HepG2 (cell line): ENCODE results near the gene CA11. TPM values are rescaled to one million over a fixed set of nuclear protein-coding genes. Genes with fewer than 3 reads are reported as not detected.

ENCODE experiments used
- FOXO1 ChIP-seq: sonication (generic); formaldehyde crosslinking; IDR thresholded peaks from 2 replicates; pipeline ENCODE4 v1.4.0; 2020; ENCODE audit warnings: missing genetic modification reagents
- HNF4G ChIP-seq, 2 experiments: sonication (generic) in 1 of 2; formaldehyde crosslinking in 1 of 2; IDR thresholded peaks; 2 replicates each; pipeline versions ENCODE4 v1.4.0 to v1.6.1; 2011 to 2020; ENCODE audit warnings: borderline replicate concordance in 2 of 2, low read depth in 2 of 2, mild to moderate bottlenecking in 2 of 2, low read length in 1 of 2, missing genetic modification reagents in 1 of 2, moderate library complexity in 1 of 2
- MATR3 ChIP-seq: sonication (generic); formaldehyde crosslinking; IDR thresholded peaks from 2 replicates; pipeline ENCODE4 v1.4.0; 2020; ENCODE audit warnings: missing genetic modification reagents
- MTA1 ChIP-seq: sonication (generic); formaldehyde crosslinking; IDR thresholded peaks from 2 replicates; pipeline ENCODE4 v1.4.0; 2020; ENCODE audit warnings: missing genetic modification reagents, mild to moderate bottlenecking, borderline replicate concordance
- TAF15 ChIP-seq: fragments of 200-400 bp; formaldehyde crosslinking; IDR thresholded peaks from one replicate; pipeline ENCODE4 v1.6.1; 2018; ENCODE audit warnings: mild to moderate bottlenecking, low read depth, low read length; ENCODE audit not compliant: poor library complexity, severe bottlenecking
- ZNF124 ChIP-seq: sonication (generic); formaldehyde crosslinking; IDR thresholded peaks from 2 replicates; pipeline ENCODE4 v1.4.0; 2020; ENCODE audit warnings: missing genetic modification reagents
- ZNF251 ChIP-seq: sonication (generic); formaldehyde crosslinking; IDR thresholded peaks from 2 replicates; pipeline ENCODE4 v1.9.0; 2021; ENCODE audit warnings: mild to moderate bottlenecking, missing genetic modification reagents
- ZNF605 ChIP-seq: sonication (generic); formaldehyde crosslinking; IDR thresholded peaks from 2 replicates; pipeline ENCODE4 v1.8.0; 2022; ENCODE audit warnings: mild to moderate bottlenecking, missing genetic modification reagents
- ZNF761 ChIP-seq: sonication (generic); formaldehyde crosslinking; conservative IDR thresholded peaks from 2 replicates; pipeline ENCODE4 v1.4.0; 2020; ENCODE audit warnings: mild to moderate bottlenecking, missing genetic modification reagents
- polyA plus RNA-seq, 8 experiments: library from polyadenylated mRNA; depleted of rRNA in 3 of 8; stranded (reverse) in 7 of 8; unstranded in 1 of 8; fragments of >200 nt; fragmentation: Illumina TruSeq in 4 of 8; extraction: Trizol in 4 of 8; gene quantifications; 2 replicates each; pipeline versions ENCODE4 v1.2.1 to v1.2.3, GENCODE V29; 2011 to 2016; ENCODE audit warnings: low read depth in 4 of 8, missing spikeins in 1 of 8, mixed read lengths in 1 of 8; ENCODE audit not compliant: insufficient read depth in 1 of 8
- total RNA-seq, 5 experiments: library from RNA; depleted of rRNA; stranded (reverse); fragments of >200 nt; fragmentation: Illumina TruSeq; extraction: Trizol; gene quantifications; 2 replicates each; pipeline ENCODE4 v1.2.3, GENCODE V29; 2016; ENCODE audit warnings: low read depth in 1 of 5
- TF ChIP-seq, protein P1 (sequence below): sonication (generic); formaldehyde crosslinking; IDR thresholded peaks from 2 replicates; pipeline ENCODE4 v1.5.1; 2020; ENCODE audit warnings: missing genetic modification reagents, mild to moderate bottlenecking, borderline replicate concordance
- TF ChIP-seq, protein P2 (sequence below): sonication (generic); formaldehyde crosslinking; IDR thresholded peaks from 2 replicates; pipeline ENCODE4 v1.8.0; 2022; ENCODE audit warnings: mild to moderate bottlenecking, missing genetic modification reagents, borderline replicate concordance
- TF ChIP-seq, protein P3 (sequence below): sonication (generic); formaldehyde crosslinking; IDR thresholded peaks from 2 replicates; pipeline ENCODE4 v1.4.0; 2020; ENCODE audit warnings: missing genetic modification reagents
- TF ChIP-seq, protein P4 (sequence below): sonication (generic); formaldehyde crosslinking; IDR thresholded peaks from 2 replicates; pipeline ENCODE4 v1.4.0; 2020; ENCODE audit warnings: missing genetic modification reagents
- TF ChIP-seq, protein P5 (sequence below), 2 experiments: sonication (generic) in 1 of 2; formaldehyde crosslinking in 1 of 2; IDR thresholded peaks; 2 replicates each; pipeline versions ENCODE4 v1.4.0 to v1.6.1; 2018 to 2020; ENCODE audit warnings: missing genetic modification reagents in 2 of 2, borderline replicate concordance in 1 of 2, low read depth in 1 of 2, mild to moderate bottlenecking in 1 of 2, missing biosample characterization in 1 of 2
- TF ChIP-seq, protein P6 (sequence below): sonication (generic); formaldehyde crosslinking; IDR thresholded peaks from 2 replicates; pipeline ENCODE4 v1.4.0; 2020; ENCODE audit warnings: missing genetic modification reagents
- TF ChIP-seq, protein P7 (sequence below), 2 experiments: fragments of 450-650 bp in 1 of 2; sonication (generic) in 1 of 2; formaldehyde crosslinking; IDR thresholded peaks; 2 replicates each; pipeline versions ENCODE4 v1.5.0 to v1.8.0; 2020 to 2022; ENCODE audit warnings: mild to moderate bottlenecking in 1 of 2, missing genetic modification reagents in 1 of 2

CA11 gene
- total and polyA plus RNA-seq, 2 of the 13 experiments (the other 11 are each of a cell fraction or from before 2014, with no cell fraction given): 0.41 to 0.58 TPM

DNA sequence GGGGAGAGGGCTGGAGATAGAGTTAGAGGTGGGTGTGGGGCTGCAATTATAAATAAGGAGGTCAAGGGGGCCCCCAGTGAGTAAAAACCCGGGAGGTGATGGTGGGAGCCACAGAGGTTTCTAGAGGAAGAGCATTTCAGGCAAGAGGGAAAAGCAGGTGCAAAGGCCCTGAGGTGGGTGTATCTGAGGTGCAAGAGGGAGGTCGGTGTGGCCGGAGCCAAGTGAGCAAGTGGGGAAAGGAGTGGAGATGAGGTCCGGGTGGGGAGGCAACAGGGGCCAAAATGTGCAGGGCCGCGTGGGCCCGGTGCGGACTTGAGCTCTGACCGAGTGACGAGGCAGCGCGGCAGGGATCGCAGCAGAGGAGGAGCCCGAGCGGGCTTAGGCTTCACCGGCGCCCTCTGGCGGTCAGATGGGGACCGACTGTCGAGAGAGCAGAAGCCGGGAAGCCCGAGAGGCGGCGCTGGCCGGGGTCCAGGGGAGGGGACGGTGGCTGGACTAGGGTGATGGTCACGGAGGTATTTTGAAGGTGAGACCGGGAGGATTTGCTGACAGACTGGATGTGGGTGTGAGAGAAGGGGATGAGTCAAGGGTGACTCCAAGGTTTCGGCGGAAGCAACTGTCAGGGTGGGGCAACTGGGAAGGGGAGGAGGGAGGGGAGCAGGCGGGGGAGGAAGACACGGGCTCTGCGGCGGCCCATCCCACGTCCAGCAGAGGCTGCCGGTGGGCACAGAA lies 57.2 kb downstream of the CA11 start (continued):
- TF ChIP-seq, protein P1, sequence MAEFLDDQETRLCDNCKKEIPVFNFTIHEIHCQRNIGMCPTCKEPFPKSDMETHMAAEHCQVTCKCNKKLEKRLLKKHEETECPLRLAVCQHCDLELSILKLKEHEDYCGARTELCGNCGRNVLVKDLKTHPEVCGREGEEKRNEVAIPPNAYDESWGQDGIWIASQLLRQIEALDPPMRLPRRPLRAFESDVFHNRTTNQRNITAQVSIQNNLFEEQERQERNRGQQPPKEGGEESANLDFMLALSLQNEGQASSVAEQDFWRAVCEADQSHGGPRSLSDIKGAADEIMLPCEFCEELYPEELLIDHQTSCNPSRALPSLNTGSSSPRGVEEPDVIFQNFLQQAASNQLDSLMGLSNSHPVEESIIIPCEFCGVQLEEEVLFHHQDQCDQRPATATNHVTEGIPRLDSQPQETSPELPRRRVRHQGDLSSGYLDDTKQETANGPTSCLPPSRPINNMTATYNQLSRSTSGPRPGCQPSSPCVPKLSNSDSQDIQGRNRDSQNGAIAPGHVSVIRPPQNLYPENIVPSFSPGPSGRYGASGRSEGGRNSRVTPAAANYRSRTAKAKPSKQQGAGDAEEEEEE (CRISPR knock-in tag): no peak
- TF ChIP-seq ZNF761 (CRISPR knock-in tag) (no peak), MATR3 (CRISPR knock-in tag) (no peak), HNF4G (IDR thresholded peaks at IDR 0.05; ENCODE audit: borderline replicate concordance, low read depth, low read length) (no peak), HNF4G (CRISPR knock-in tag; IDR thresholded peaks at IDR 0.05; ENCODE audit: borderline replicate concordance, low read depth) (no peak), ZNF124 (CRISPR knock-in tag) (no peak), TAF15 (no peak), MTA1 (no peak), ZNF251 (CRISPR knock-in tag) (no peak), ZNF605 (CRISPR knock-in tag) (no peak), FOXO1 (CRISPR knock-in tag) (0 out of 2 replicates have a peak, but pooled peaks have one; percentile 10)
- TF ChIP-seq, protein P2, sequence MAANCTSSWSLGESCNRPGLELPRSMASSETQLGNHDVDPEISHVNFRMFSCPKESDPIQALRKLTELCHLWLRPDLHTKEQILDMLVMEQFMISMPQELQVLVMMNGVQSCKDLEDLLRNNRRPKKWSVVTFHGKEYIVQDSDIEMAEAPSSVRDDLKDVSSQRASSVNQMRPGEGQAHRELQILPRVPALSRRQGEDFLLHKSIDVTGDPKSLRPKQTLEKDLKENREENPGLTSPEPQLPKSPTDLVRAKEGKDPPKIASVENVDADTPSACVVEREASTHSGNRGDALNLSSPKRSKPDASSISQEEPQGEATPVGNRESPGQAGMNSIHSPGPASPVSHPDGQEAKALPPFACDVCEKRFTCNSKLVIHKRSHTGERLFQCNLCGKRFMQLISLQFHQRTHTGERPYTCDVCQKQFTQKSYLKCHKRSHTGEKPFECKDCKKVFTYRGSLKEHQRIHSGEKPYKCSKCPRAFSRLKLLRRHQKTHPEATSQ: no peak
- TF ChIP-seq, protein P3, sequence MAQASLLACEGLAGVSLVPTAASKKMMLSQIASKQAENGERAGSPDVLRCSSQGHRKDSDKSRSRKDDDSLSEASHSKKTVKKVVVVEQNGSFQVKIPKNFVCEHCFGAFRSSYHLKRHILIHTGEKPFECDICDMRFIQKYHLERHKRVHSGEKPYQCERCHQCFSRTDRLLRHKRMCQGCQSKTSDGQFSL (CRISPR knock-in tag): 0 out of 2 replicates have a peak, but pooled peaks have one; percentile 25
- TF ChIP-seq, protein P4, sequence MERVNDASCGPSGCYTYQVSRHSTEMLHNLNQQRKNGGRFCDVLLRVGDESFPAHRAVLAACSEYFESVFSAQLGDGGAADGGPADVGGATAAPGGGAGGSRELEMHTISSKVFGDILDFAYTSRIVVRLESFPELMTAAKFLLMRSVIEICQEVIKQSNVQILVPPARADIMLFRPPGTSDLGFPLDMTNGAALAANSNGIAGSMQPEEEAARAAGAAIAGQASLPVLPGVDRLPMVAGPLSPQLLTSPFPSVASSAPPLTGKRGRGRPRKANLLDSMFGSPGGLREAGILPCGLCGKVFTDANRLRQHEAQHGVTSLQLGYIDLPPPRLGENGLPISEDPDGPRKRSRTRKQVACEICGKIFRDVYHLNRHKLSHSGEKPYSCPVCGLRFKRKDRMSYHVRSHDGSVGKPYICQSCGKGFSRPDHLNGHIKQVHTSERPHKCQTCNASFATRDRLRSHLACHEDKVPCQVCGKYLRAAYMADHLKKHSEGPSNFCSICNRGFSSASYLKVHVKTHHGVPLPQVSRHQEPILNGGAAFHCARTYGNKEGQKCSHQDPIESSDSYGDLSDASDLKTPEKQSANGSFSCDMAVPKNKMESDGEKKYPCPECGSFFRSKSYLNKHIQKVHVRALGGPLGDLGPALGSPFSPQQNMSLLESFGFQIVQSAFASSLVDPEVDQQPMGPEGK (CRISPR knock-in tag): no peak
- TF ChIP-seq, protein P5, sequence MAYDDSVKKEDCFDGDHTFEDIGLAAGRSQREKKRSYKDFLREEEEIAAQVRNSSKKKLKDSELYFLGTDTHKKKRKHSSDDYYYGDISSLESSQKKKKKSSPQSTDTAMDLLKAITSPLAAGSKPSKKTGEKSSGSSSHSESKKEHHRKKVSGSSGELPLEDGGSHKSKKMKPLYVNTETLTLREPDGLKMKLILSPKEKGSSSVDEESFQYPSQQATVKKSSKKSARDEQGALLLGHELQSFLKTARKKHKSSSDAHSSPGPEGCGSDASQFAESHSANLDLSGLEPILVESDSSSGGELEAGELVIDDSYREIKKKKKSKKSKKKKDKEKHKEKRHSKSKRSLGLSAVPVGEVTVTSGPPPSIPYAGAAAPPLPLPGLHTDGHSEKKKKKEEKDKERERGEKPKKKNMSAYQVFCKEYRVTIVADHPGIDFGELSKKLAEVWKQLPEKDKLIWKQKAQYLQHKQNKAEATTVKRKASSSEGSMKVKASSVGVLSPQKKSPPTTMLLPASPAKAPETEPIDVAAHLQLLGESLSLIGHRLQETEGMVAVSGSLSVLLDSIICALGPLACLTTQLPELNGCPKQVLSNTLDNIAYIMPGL (CRISPR knock-in tag; IDR thresholded peaks at IDR 0.05; ENCODE audit: borderline replicate concordance in 1 of 2, low read depth in 1 of 2): peak; percentile 86 to 90; a peak in 3 of 4 replicates
- TF ChIP-seq, protein P6, sequence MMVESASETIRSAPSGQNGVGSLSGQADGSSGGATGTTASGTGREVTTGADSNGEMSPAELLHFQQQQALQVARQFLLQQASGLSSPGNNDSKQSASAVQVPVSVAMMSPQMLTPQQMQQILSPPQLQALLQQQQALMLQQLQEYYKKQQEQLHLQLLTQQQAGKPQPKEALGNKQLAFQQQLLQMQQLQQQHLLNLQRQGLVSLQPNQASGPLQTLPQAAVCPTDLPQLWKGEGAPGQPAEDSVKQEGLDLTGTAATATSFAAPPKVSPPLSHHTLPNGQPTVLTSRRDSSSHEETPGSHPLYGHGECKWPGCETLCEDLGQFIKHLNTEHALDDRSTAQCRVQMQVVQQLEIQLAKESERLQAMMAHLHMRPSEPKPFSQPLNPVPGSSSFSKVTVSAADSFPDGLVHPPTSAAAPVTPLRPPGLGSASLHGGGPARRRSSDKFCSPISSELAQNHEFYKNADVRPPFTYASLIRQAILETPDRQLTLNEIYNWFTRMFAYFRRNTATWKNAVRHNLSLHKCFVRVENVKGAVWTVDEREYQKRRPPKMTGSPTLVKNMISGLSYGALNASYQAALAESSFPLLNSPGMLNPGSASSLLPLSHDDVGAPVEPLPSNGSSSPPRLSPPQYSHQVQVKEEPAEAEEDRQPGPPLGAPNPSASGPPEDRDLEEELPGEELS (CRISPR knock-in tag): peak; percentile 14; the same call in 1 of the 2 replicates
- TF ChIP-seq, protein P7, sequence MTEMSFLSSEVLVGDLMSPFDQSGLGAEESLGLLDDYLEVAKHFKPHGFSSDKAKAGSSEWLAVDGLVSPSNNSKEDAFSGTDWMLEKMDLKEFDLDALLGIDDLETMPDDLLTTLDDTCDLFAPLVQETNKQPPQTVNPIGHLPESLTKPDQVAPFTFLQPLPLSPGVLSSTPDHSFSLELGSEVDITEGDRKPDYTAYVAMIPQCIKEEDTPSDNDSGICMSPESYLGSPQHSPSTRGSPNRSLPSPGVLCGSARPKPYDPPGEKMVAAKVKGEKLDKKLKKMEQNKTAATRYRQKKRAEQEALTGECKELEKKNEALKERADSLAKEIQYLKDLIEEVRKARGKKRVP (CRISPR knock-in tag; IDR thresholded peaks at IDR 0.05): no peak
